Measurements from ENCODE around the gene NTM.

Gene NTM

GRCh38 chr11:131656179-131656838, 285.9 kb downstream of the NTM start:
- no peak for DNase-seq

DNA sequence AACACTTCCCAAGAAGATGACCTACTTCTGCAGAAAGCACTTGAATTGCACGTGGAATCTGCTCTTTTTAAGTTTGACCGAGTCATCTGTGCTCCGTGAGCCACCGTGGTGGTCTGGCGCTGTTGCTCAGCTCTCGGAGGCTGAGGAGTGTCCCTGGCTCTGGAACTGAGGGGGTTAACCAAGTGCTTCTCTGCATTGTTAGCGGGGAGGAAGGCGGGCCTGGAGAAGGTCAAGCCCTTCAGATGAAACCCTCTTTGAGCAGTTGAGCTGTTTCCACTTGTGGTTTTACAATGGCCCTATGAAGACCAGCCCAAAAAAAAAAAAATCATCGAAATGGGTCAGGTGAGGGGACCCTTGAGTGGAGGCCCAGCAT, 286.4 kb downstream of the NTM start:
- DNase-seq, result no peak

DNA sequence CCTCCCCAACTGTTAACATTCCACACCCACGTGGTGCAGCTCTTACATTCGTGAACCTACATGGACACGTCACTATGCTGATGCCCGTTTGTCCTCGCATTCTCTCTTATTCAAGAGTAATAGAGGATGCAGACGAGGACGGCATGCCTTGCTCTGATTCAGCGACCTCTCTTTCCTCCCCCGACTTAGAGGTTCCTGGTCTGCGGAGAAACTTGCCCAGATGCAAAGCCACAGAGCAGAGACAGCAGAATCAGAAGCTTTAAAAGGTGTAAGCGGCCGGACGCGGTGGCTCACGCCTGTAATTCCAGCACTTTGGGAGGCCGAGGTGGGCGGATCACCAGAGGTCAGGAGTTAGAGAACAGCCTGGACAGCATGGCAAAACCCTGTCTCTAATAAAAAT, 288.0 kb downstream of the NTM start:
- DNase-seq, result no peak

DNA sequence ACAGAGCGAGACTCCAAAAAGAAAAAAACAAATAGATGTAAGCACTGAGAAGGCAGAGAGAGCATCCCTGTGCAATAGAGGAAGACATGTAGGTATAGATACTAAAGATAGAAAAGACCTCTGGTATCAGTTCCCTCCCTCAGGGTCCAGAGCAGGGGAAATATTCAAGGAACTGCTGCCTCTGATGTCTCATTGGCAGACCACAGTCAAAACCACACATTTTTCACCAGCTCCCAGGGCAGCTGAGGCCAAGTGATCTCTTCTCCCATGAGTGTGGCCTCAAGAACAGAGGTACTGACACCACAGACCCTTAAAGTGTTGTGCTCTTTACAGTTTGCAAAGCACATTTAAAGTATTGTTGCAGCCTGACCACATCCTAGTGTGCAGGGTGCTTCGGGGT, 288.5 kb downstream of the NTM start:
- DNase-seq, result no peak

DNA sequence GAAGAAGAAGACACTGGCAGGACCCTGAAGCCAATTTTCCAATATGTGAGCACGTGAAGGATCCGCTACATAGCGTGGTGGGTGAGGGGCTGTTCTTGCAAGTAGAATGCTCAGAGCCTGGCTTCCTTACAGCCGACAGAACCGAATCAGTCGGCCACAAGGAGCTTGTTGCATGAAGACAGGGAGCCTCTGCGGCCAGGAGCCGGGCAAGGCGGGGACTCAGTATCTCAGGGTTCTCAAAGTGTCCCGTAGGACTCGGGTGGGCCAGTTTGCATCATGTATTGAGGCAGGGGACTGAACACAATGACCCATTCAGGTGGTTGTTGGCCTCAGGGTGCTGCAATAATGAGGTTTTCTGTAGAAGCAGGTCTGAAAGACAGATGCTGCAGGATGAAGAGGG, 289.5 kb downstream of the NTM start:
- no peak for DNase-seq

DNA sequence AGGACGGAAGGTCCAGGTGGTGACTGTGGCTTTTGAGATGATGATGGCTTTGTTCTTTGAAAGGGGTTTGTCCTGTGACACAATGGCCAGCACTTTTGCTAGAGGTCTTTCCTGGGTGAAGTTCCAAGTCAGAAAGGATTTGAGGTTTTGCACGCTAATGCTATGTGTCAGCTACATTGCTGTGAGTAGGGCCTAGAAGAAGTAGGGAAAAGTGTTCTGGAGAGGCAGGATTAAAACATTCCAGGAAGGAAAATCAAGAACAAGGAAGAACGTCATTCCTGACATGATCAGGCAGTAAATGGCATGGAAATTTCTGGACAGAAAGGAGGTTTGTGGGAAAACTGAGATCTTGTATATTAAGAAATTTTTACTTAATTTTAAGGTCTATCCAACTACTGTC, 290.7 kb downstream of the NTM start:
- DNase-seq, result no peak

DNA sequence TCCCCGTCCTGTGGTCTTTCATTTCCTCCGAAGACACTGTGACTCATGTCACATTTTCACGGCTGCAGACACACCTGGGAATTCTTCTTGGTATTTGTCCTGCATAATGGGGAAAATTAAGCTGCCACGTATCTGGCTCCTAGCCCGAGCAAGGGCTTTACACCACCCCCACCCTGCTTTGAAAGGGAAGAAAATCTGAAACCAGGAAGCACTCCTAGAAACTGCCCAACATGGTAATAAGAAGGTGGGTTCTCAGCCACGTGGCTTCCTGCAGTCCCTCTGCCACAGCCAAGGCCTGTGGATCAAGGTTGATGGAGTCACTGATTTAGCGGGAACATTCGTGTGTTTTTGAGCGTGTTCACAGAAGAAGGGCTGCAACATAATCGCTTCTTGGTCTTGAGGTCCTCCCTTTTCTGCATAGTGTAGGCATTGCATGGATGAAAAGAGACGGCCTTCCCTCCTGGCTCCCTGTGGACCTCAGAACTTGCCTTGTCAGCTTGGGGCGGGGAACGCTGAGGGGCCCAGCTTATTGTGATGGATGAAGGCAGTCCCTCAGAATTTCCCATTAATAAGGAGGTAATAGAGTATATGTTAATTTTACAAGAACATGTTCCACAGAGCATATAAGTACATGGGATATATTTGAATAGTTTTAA, 292.0 kb downstream of the NTM start:
- DNase-seq, result no peak

GRCh38 chr11:131662993-131663392, 292.6 kb downstream of the NTM start:
- no peak for DNase-seq

DNA sequence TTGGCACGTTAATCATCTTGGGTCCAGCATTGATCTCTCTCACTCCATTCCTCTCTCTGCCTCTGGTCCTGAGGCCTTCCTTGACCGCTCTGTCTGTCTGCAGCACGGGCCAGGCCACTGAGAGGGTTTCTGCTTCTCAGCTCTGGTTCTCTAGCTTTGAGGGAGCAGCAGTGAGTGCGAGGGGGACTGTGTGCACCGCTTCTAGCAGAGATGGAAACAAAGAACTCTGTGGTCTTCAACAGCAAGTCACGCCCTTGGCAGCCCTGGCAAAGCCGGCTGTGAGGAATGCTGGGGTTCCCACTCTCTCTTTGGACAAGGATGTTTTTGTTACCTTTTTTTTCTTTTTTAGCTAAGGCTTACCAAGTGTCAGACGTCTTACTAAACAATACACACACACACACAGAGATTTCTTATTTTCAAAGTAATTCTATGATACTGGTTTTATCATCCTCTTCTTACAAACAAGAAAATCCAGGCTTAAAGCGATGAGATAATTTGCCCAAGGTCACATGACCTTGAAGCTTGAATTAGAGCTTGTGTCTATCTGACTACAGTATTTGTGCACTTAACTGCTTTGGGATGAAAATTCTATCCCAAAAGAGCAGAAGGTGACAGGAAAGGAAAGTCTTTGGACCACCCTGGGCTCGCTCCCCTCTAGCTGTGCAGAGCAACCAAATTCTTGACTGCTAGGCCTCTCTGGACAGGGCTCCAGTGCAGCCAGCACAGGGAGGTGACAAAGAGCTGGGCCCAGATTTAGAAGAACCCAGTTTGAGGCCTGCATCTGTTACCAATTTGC, 293.2 kb downstream of the NTM start:
- no peak for DNase-seq

DNA sequence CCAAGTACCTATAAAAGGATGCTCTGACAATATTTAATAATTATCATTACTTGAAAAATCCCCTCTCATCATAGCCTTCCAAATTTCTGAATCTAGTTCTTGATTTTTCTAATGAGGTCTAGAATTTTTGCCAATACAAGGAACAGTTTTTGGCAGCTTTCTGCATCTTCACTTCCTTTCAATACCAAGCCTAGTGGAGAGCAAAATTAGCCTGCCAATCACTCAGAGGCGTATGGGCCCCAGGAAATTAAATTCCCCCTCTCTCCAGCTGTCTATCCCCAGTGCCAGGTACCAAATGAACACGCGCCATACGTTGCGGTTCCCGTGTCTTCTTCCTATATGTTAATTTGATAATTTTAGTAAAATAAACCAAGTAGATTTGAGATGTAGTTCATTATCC, 293.9 kb downstream of the NTM start:
- DNase-seq, result no peak

- DNase-seq, result no peak
These were observed 294.4 kb downstream of the NTM start for GRCh38 chr11:131664816-131665215.

- DNase-seq, result no peak
These were observed 295.0 kb downstream of the NTM start for GRCh38 chr11:131665344-131665968.

DNA sequence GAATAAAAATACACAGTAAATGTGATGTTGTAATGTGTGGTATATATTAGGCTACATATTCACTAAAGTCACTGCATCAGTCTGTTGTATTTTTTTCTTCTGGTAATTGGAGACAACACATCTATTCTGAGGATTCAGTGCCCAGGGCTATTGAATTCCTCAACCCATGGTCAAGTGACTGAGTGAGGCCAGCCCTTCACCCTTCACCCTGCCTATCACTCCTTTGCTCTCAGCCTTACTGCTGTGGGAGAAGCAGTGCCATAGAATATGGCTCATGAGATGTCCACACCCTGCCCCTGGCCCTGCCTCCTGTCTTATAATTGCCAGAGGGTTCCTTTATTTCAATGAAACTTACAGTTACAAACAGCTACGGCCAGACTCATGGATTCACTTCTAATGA, 295.6 kb downstream of the NTM start:
- DNase-seq, result no peak

DNA sequence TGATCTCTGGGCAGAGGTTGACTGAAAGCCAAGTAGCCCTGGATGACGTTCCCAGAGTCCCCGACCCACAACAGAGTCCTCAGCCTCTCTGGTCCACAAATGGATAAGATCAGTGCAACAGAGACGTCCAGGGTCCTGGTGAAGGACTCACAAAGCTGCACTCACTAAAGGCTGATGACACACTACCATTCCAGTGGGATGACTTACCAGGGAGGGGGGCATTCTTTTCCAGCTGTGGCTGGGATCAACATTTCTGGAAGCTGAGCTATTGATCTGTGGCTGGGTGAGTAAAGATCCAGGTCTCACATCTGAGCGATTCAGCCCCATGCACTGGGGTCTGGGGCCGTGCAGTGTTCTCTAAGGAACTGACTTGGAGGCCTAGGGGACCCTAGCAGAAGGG, 296.2 kb downstream of the NTM start:
- DNase-seq, result no peak

DNA sequence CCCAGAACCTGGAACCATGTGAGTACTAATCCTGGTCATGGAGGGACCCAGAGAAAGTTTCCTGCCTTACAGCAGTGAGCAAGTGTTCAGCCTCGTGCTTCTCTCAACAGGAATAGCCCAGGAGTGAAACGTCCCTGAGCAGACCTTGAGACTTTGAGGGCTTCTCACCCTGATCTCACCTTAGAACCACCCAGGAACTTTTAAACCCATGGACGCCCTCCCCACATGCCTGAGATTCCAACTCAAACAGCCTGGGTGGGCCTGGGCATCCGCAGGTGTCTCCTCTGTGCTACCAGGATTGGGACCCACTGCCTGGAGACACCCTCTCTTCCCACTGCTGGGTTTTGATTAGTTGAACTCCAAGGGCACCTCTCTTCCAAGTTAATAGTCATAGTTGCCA, 297.2 kb downstream of the NTM start:
- DNase-seq, result no peak

GRCh38 chr11:131668500-131669400, 298.3 kb downstream of the NTM start:
- no peak for DNase-seq

DNA sequence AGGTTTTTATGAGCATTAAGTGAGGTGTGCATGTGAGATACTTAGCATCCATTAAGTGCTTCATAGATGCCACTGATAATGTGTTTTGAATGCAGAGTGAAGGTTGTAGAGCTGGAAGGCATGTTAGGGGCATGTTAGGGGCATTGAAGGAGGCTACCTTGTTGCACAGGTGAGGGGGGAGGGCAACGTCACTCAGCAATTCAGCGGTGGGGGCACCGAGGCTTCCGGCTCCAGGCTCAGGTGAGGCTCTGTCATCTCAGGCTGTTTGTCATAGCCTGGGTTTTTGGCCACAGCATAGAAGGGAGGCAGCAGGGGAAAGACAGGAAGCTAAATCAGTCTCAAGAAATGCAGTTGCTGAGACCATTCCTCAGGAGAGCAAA, 299.0 kb downstream of the NTM start:
- DNase-seq, result no peak

DNA sequence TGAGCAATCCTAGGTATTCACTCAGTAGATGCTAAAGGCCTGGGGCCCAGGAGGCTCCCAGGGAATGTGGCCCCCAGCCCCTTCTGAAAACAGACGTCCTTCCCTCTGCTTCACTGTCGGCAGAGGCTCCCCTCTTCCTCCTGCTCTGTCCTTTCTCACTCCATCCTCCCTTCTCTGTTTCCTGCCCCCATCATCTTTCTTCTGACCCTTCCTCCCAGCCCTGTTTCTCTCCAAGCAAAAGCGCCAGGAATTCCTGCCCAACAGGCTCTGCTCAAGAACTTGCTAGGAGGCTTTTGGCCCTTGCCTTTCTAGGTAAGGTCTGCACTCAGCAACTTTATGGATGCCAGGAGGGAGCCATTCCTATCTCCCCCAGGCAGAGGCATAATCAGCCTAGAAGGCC, 300.5 kb downstream of the NTM start:
- no peak for DNase-seq

DNA sequence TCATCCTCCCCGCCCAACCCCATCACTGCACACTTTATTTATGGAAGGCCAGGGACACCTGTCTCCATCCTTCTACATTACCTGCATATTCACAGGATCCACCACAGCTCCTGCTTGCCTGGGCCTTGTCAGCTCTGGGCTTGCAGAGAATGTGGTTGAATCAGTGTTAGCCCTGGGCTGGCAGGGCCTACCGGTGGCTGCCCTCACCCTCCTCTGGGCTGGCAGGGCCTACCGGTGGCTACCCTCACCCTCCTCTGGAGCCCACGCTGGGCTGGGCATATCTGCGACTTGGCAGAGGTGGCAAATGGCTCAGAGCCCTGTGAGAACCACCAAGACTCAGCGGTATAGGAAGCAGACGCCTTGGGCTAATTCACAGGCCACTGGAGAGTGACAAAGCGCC, 300.9 kb downstream of the NTM start:
- no peak for DNase-seq

- DNase-seq, result no peak
These were observed 301.3 kb downstream of the NTM start for GRCh38 chr11:131671734-131672133.

DNA sequence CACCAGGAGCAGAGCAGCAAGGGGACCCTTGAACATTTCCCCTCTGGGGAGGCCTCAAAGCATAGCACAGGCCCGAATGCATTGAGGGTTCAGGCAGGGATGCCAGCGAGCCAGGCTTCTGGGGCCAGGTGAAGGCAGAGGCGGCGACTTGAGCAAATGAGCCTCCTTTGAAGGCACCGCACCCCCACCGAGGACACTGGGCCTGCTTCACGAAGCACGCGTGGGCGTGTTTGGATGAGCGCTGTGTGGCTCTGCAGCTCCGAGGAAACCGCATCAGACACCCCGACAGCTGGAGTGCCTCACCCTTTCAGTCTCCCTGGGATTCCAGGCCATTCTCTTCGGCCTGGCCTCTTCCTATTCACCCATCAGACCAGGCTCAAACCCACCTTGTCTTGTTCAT, 301.8 kb downstream of the NTM start:
- no peak for DNase-seq

GRCh38 chr11:131674051-131674755, 303.8 kb downstream of the NTM start:
- no peak for DNase-seq
